ENCODE measurements around the gene DOK3. TPM values are rescaled to one million over a fixed set of nuclear protein-coding genes. Genes with fewer than 3 reads are reported as not detected.

The DOK3 gene
- total and polyA plus RNA-seq, 2 of the 13 experiments (the other 11 are each of a cell fraction or from before 2014, with no cell fraction given): 1.4 to 1.5 TPM

DNA sequence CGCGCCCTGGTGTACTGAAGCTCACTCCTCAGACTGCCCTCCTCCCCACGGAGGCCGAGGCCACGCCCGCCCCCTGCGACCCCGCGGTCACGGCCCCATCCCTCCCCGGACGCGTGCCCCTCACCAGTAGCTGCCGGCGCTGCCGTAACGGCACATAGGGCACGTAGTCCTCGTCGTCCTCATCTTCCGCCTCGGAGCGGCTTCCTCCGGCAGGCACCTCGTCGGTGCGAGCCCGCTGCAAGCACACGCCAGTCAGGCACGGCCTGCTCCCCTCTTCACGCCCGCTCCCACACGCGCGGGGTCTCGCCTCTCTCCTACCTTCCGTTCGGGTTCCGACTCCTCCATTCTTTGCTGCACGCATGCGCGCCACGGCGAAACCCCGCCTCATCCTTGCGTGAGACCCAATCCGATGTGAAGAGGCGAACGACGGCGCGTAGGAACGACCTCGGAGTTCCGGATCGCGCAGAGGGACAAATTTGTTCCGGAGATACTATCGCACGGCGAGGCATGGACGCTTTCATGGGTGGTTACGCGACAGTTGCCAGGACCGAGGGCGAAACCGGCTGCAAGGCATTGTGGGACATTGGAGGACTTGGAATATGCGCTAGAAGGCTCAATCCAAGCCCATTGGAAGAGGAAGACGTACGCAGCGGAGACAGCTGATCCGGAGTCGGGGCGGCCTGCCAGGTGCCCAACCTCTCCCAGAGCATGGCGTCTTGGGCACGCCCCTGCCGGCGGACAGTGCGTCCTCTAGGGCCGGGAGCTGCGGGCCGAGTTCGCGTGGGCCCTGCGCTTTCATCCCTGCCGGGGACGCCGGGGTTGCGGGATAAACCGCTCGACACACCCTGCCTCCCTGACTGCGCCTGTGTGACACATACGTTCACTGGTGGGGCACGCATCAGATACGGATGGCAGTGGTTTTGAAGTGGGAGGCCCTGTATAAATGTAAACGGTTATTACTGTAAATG is 7.3 kb upstream of the DOK3 start, which contains the start of gene DDX41 (continued):
- TF ChIP-seq, protein P1, sequence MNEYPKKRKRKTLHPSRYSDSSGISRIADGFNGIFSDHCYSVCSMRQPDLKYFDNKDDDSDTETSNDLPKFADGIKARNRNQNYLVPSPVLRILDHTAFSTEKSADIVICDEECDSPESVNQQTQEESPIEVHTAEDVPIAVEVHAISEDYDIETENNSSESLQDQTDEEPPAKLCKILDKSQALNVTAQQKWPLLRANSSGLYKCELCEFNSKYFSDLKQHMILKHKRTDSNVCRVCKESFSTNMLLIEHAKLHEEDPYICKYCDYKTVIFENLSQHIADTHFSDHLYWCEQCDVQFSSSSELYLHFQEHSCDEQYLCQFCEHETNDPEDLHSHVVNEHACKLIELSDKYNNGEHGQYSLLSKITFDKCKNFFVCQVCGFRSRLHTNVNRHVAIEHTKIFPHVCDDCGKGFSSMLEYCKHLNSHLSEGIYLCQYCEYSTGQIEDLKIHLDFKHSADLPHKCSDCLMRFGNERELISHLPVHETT (CRISPR knock-in tag; conservative IDR thresholded peaks at IDR 0.05): peak; percentile 95
- TF ChIP-seq, protein P2, sequence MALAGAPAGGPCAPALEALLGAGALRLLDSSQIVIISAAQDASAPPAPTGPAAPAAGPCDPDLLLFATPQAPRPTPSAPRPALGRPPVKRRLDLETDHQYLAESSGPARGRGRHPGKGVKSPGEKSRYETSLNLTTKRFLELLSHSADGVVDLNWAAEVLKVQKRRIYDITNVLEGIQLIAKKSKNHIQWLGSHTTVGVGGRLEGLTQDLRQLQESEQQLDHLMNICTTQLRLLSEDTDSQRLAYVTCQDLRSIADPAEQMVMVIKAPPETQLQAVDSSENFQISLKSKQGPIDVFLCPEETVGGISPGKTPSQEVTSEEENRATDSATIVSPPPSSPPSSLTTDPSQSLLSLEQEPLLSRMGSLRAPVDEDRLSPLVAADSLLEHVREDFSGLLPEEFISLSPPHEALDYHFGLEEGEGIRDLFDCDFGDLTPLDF (CRISPR knock-in tag; IDR thresholded peaks at IDR 0.05): peak; percentile 75
- TF ChIP-seq CREB1 (IDR thresholded peaks at IDR 0.05): peak; percentile 78
- TF ChIP-seq CREB1 (CRISPR knock-in tag; IDR thresholded peaks at IDR 0.05): peak; percentile 94
- peak; percentile 17; the same call in 1 of the 2 replicates for TF ChIP-seq ZBTB7B (CRISPR knock-in tag; IDR thresholded peaks at IDR 0.05)
- peak; percentile 69; the same call in 1 of the 2 replicates for TF ChIP-seq ZSCAN9 (CRISPR knock-in tag; IDR thresholded peaks at IDR 0.05; ENCODE audit: borderline replicate concordance)
- TF ChIP-seq ATF7 (IDR thresholded peaks at IDR 0.05): no peak
- TF ChIP-seq ATF7 (CRISPR knock-in tag; IDR thresholded peaks at IDR 0.05): peak; percentile 31; the same call in 1 of the 2 replicates
- TF ChIP-seq ZFY (CRISPR knock-in tag; IDR thresholded peaks at IDR 0.05): peak; percentile 83
- TF ChIP-seq, protein P3, sequence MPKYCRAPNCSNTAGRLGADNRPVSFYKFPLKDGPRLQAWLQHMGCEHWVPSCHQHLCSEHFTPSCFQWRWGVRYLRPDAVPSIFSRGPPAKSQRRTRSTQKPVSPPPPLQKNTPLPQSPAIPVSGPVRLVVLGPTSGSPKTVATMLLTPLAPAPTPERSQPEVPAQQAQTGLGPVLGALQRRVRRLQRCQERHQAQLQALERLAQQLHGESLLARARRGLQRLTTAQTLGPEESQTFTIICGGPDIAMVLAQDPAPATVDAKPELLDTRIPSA (CRISPR knock-in tag; IDR thresholded peaks at IDR 0.05; ENCODE audit: borderline replicate concordance): no peak
- TF ChIP-seq ZNF558 (CRISPR knock-in tag; IDR thresholded peaks at IDR 0.05; ENCODE audit: borderline replicate concordance): no peak
- TF ChIP-seq, protein P4, sequence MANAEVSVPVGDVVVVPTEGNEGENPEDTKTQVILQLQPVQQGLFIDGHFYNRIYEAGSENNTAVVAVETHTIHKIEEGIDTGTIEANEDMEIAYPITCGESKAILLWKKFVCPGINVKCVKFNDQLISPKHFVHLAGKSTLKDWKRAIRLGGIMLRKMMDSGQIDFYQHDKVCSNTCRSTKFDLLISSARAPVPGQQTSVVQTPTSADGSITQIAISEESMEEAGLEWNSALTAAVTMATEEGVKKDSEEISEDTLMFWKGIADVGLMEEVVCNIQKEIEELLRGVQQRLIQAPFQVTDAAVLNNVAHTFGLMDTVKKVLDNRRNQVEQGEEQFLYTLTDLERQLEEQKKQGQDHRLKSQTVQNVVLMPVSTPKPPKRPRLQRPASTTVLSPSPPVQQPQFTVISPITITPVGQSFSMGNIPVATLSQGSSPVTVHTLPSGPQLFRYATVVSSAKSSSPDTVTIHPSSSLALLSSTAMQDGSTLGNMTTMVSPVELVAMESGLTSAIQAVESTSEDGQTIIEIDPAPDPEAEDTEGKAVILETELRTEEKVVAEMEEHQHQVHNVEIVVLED (CRISPR knock-in tag; IDR thresholded peaks at IDR 0.05; ENCODE audit: borderline replicate concordance): peak; percentile 99
- TF ChIP-seq, protein P5, sequence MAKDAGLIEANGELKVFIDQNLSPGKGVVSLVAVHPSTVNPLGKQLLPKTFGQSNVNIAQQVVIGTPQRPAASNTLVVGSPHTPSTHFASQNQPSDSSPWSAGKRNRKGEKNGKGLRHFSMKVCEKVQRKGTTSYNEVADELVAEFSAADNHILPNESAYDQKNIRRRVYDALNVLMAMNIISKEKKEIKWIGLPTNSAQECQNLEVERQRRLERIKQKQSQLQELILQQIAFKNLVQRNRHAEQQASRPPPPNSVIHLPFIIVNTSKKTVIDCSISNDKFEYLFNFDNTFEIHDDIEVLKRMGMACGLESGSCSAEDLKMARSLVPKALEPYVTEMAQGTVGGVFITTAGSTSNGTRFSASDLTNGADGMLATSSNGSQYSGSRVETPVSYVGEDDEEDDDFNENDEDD (CRISPR knock-in tag; IDR thresholded peaks at IDR 0.05; ENCODE audit: borderline replicate concordance): peak; percentile 88
- TF ChIP-seq PHF8 (CRISPR knock-in tag; IDR thresholded peaks at IDR 0.05): peak; percentile 94
- peak; percentile 89 for TF ChIP-seq ZNF143 (CRISPR knock-in tag; IDR thresholded peaks at IDR 0.05)
- no peak for TF ChIP-seq NFE2L2 (IDR thresholded peaks at IDR 0.05; ENCODE audit: low read length)
- TF ChIP-seq MXI1 (IDR thresholded peaks at IDR 0.05; ENCODE audit: borderline replicate concordance, low read depth, low read length): peak; percentile 91; the same call in 1 of the 3 replicates
- 0 out of 2 replicates have a peak, but pooled peaks have one; percentile 22 for TF ChIP-seq ZSCAN25 (CRISPR knock-in tag; IDR thresholded peaks at IDR 0.05)
